ENCODE measurements around the gene UBAC2.
A peak's percentile ranks its signal among the peaks of the same experiment; 100 is the strongest.
"Not testable (repeated sequence)": the region's sequence is repeated elsewhere in the genome, so short reads cannot be mapped to it uniquely, and the experiment has no call there.

The UBAC2 gene

GRCh38 chr13:99404005-99404755 is 203.5 kb downstream of the UBAC2 start:
- DNase-seq: no peak

GRCh38 chr13:99405966-99406365 is 205.3 kb downstream of the UBAC2 start:
- DNase-seq: no peak

- peak; percentile 41 for DNase-seq
These were observed 206.1 kb downstream of the UBAC2 start for GRCh38 chr13:99406799-99407201.

GRCh38 chr13:99407906-99408702 is 207.4 kb downstream of the UBAC2 start:
- no peak for DNase-seq

GRCh38 chr13:99408703-99409000 is 208.0 kb downstream of the UBAC2 start:
- no peak for DNase-seq

GRCh38 chr13:99409461-99410083 is 208.9 kb downstream of the UBAC2 start:
- DNase-seq: not testable (repeated sequence)

- not testable (repeated sequence) for DNase-seq
These were observed 210.2 kb downstream of the UBAC2 start for GRCh38 chr13:99410646-99411475.

GRCh38 chr13:99412856-99413255 is 212.2 kb downstream of the UBAC2 start:
- no peak for DNase-seq

GRCh38 chr13:99414048-99414995 is 213.7 kb downstream of the UBAC2 start:
- no peak for DNase-seq

GRCh38 chr13:99415014-99415650 is 214.5 kb downstream of the UBAC2 start:
- DNase-seq: no peak

GRCh38 chr13:99415851-99416331 is 215.2 kb downstream of the UBAC2 start:
- DNase-seq: no peak

GRCh38 chr13:99416411-99417121 is 215.9 kb downstream of the UBAC2 start:
- no peak for DNase-seq

GRCh38 chr13:99417201-99418102 is 216.8 kb downstream of the UBAC2 start:
- DNase-seq: no peak

- no peak for DNase-seq
These were observed 217.6 kb downstream of the UBAC2 start for GRCh38 chr13:99418103-99418842.

- no peak for DNase-seq
These were observed 218.1 kb downstream of the UBAC2 start for GRCh38 chr13:99418843-99419140.

- no peak for DNase-seq
These were observed 219.1 kb downstream of the UBAC2 start for GRCh38 chr13:99419591-99420243.

- DNase-seq: no peak
These were observed 220.6 kb downstream of the UBAC2 start for GRCh38 chr13:99421271-99421670.
